Heart left ventricle (tissue), 16 donors: ENCODE measurements around the gene ELOVL2. TPM values are rescaled to one million over a fixed set of nuclear protein-coding genes. Genes with fewer than 3 reads are reported as not detected.

Experiments
- ATAC-seq, 4 donors: fragments of 200-7000 bp; cut with Tn5 transposase; one replicate each; pipeline ENCODE4 v1.9.1; 2020 to 2022; ENCODE audit warnings: moderate library complexity in 4 of 4, mild to moderate bottlenecking in 3 of 4, moderate number of reproducible peaks in 1 of 4
- DNase-seq, 5 donors: peaks; one replicate each; pipeline ENCODE4 v3.0.0-alpha.2; 2020
- H3K27ac ChIP-seq, 12 donors: fragments of 200-600 bp; sonication (generic) in 4 of 12; one replicate each; pipeline versions ENCODE4 v1.5.0 to v1.8.0; 2016 to 2022; ENCODE audit warnings: mild to moderate bottlenecking in 2 of 12
- H3K27me3 ChIP-seq, 9 donors: fragments of 200-600 bp; sonication (generic) in 2 of 9; one replicate each; pipeline versions ENCODE4 v1.5.1 to v1.8.0; 2016 to 2022; ENCODE audit warnings: mild to moderate bottlenecking in 3 of 9
- H3K36me3 ChIP-seq, 9 donors: fragments of 200-600 bp; sonication (generic) in 2 of 9; one replicate each; pipeline versions ENCODE4 v1.5.0 to v1.8.0; 2018 to 2022; ENCODE audit warnings: mild to moderate bottlenecking in 2 of 9
- H3K4me1 ChIP-seq, 12 donors: fragments of 200-600 bp; sonication (generic) in 4 of 12; one replicate each; pipeline versions ENCODE4 v1.5.0 to v1.8.0; 2016 to 2022; ENCODE audit warnings: mild to moderate bottlenecking in 3 of 12
- H3K4me3 ChIP-seq, 12 donors: fragments of 200-600 bp; sonication (generic) in 4 of 12; one replicate each; pipeline versions ENCODE4 v1.5.0 to v1.8.0; 2017 to 2022; ENCODE audit warnings: mild to moderate bottlenecking in 9 of 12, moderate library complexity in 4 of 12
- H3K9me3 ChIP-seq, 12 donors: fragments of 200-600 bp; sonication (generic) in 4 of 12; one replicate each; pipeline versions ENCODE4 v1.5.0 to v1.8.0; 2016 to 2022; ENCODE audit warnings: mild to moderate bottlenecking in 1 of 12
- POLR2A ChIP-seq, 2 donors: fragments of 450-650 bp; IDR thresholded peaks; one replicate each; pipeline ENCODE4 v1.6.1; 2017; ENCODE audit warnings: antibody characterized with exemption in 2 of 2, mild to moderate bottlenecking in 2 of 2, moderate library complexity in 2 of 2
- WGBS, 4 donors: extraction: QIAGEN DNeasy Blood & Tissue Kit in 2 of 4; methylation state at CpG; one replicate each; pipeline versions ENCODE4 v1.1.5 to v1.1.7; 2013 to 2018; 5-methylcytosine and 5-hydroxymethylcytosine counted together
- intact Hi-C, 10 donors: fragments of 100-400 bp; cut with DNase I; formaldehyde crosslinking; loops; one replicate each; pipeline versions ENCODE4 v1.11.1 to v1.14.2; 2022
- polyA plus RNA-seq, 2 donors: library from polyadenylated mRNA; stranded (reverse); fragments of 200-250 nt; gene quantifications; one replicate each; pipeline ENCODE4 v1.2.3, GENCODE V29; 2013
- total RNA-seq, 9 donors: library from RNA; depleted of rRNA in 2 of 9; stranded (reverse); fragments of >200 nt in 2 of 9; fragmentation: NEBNext Ultra II Directional in 3 of 9; extraction: Animal tissue kit (Norgen Biotek cat#: 25700) in 3 of 9; gene quantifications; one replicate each; pipeline versions ENCODE4 v1.1.0 to v1.2.4, GENCODE V29; 2016 to 2023
- TF ChIP-seq, protein P1 (sequence below), 12 donors: fragments of 200-600 bp; sonication (generic) in 4 of 12; IDR thresholded peaks; one replicate each; pipeline versions ENCODE4 v1.5.0 to v1.8.0; 2018 to 2022; ENCODE audit warnings: antibody characterized with exemption in 12 of 12, mild to moderate bottlenecking in 5 of 12
- donor health status: ischemic (EF 13 %, LVEDD 7.1; RV severe dilation, severe dysfunction).
- donor health status: healthy with polysubstance abuse.
- donor health status: DM: no; HTN: yes; CAD: no.
- donor health status: DM: no; HTN: no; CAD: no.
- donor health status: ischemic (EF 25% LVEDD 6.9; RV normal size, moderate dysfunction).
- donor health status: ischemic (EF 25% LVEDD 5.7; RV mildly dilated, moderate dysfunction).
- donor health status: healthy.
- donor health status: DM: yes; HTN: yes; CAD: no.
- donor health status: ischemic (EF 35%, LVEDD 5.7; RV mildly dilated, moderate dysfunction).
- donor health status: nonischemic (EF 11% LVEDD 7.7; RV severe dilation, severe dysfunction).
- donor health status: DM: yes; HTN: yes; CAD: no.
- donor health status: PGD.
- donor health status: ischemic (EF 29% LVEDD 5.4; RV normal size, mild dysfunction).
- donor health status: nonischemic (EF 23%, LVEDD 6.1; RV moderate dilation, normal function).

Gene ELOVL2
- total and polyA plus RNA-seq, 11 donors: 1.1 to 6.1 (median 1.6) TPM

DNA sequence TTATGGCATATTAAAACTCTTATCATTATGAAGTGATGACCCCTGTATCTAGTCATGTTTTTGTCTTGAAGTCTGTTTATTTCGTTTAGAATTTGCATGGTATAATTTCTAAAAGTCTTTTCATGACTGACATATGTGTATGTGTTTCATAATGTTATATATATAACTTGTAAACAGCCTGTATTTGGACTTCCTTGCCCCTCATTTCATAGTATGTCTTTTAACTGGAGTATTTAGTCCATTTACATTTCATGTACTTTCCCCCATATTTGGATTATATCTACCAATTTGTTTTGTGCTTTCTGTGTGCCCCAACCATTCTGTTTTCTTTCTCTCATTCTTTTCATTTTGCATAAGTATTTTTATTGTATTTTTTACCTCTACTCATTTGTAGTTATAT lies 98.3 kb downstream of the ELOVL2 start:
- DNase-seq: no peak
- Histone ChIP-seq H3K4me3 (no peak overlapping the region), H3K4me1 (no peaks in the 10 kb centered on the region), H3K9me3 (peaks cover 0 to 5% (median 0%) of the 10 kb centered on the region in 12 donors), H3K27ac (no peak overlapping the region), H3K27me3 (no peaks in the 10 kb centered on the region), H3K36me3 (no peaks in the 10 kb centered on the region)
- no peak for TF ChIP-seq POLR2A (IDR thresholded peaks at IDR 0.05)
- TF ChIP-seq, protein P1, sequence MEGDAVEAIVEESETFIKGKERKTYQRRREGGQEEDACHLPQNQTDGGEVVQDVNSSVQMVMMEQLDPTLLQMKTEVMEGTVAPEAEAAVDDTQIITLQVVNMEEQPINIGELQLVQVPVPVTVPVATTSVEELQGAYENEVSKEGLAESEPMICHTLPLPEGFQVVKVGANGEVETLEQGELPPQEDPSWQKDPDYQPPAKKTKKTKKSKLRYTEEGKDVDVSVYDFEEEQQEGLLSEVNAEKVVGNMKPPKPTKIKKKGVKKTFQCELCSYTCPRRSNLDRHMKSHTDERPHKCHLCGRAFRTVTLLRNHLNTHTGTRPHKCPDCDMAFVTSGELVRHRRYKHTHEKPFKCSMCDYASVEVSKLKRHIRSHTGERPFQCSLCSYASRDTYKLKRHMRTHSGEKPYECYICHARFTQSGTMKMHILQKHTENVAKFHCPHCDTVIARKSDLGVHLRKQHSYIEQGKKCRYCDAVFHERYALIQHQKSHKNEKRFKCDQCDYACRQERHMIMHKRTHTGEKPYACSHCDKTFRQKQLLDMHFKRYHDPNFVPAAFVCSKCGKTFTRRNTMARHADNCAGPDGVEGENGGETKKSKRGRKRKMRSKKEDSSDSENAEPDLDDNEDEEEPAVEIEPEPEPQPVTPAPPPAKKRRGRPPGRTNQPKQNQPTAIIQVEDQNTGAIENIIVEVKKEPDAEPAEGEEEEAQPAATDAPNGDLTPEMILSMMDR (IDR thresholded peaks at IDR 0.05): no peak
- ATAC-seq: no peak
- 63 to 84% (median 79%) methylated on average over 1 of the region's 1 CpG for WGBS, 4 donors
- intact Hi-C loops: no loop called here

DNA sequence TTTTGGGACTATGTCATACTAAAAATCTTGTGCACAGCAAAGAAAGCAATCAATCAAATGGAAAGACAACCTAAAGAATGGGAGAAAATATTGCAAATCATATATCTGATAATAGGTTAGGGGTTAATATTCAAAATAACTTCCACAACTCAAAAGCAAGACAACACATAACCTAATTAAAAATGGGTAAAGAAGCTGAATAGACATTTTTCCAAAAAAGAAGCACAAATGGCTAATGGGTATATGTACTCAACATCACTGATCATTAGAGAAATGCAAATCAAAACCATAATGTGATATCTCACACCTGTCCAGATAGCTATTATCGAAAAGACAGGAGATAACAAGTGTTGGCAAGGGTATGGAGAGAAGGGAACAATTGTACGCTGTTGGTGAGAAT lies 104.3 kb downstream of the ELOVL2 start:
- DNase-seq: no peak
- H3K27me3 ChIP-seq: no peaks in the 10 kb centered on the region
- H3K9me3 ChIP-seq: peaks cover 0 to 9% (median 0%) of the 10 kb centered on the region in 12 donors
- WGBS, 4 donors: 90 to 97% (median 95%) methylated on average over 2 of the region's 2 CpGs
- no peaks in the 10 kb centered on the region for H3K36me3 ChIP-seq
- no peak overlapping the region for H3K27ac ChIP-seq
- TF ChIP-seq POLR2A (IDR thresholded peaks at IDR 0.05): no peak
- TF ChIP-seq, protein P1 (IDR thresholded peaks at IDR 0.05): no peak
- no peak overlapping the region for H3K4me3 ChIP-seq
- intact Hi-C loops: no loop called here
- no peak for ATAC-seq
- H3K4me1 ChIP-seq: no peaks in the 10 kb centered on the region

DNA sequence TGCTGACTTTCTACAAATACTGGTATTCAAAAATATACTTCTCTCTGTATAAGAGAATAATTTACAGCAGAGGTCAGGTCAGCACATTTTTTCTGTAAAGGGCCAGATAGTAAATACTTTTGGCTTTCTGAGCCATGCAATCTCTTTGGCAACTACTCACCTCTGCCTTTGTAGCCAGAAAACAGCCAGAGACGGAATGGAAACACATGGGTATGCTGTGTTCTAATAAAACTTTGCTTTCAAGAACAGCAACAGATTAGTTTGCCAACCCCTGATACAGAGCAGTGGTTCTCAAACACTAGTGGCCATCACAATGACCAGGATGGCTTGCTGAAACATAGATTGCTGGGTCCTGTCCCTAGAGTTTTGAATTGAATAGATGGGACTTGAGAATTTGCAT lies 111.0 kb downstream of the ELOVL2 start:
- 55 to 82% (median 77%) methylated on average over 1 of the region's 1 CpG for WGBS, 4 donors
- Histone ChIP-seq H3K9me3 (no peaks in the 10 kb centered on the region), H3K36me3 (no peaks in the 10 kb centered on the region), H3K4me3 (no peak overlapping the region), H3K4me1 (no peaks in the 10 kb centered on the region), H3K27me3 (peaks cover 0 to 4% (median 0%) of the 10 kb centered on the region in 9 donors), H3K27ac (no peak overlapping the region)
- no peak for DNase-seq
- TF ChIP-seq POLR2A (IDR thresholded peaks at IDR 0.05): no peak
- TF ChIP-seq, protein P1 (IDR thresholded peaks at IDR 0.05): no peak
- ATAC-seq: no peak
- intact Hi-C loops: no loop called here

Other genes starting within 250 kb of the ELOVL2 start
- under 1 TPM in 5 of 9 donors, not detected in 4; 0.12 to 0.36 (median 0.16) TPM for gene MAK, start 205.8 kb downstream of the ELOVL2 start, total RNA-seq
- gene MAK, start 205.8 kb downstream of the ELOVL2 start, polyA plus RNA-seq: under 1 TPM in 1 of 2 donors, not detected in 1; 0.04 TPM
- gene GCM2, start 162.3 kb downstream of the ELOVL2 start, total RNA-seq: not detected
- gene GCM2, start 162.3 kb downstream of the ELOVL2 start, polyA plus RNA-seq: not detected
- gene SYCP2L, start 157.3 kb downstream of the ELOVL2 start, total RNA-seq: 1 to 10 TPM in 1 of 9 donors, under 1 TPM in 7, not detected in 1; 0.24 to 1.3 (median 0.51) TPM
- under 1 TPM; 0.10 to 0.50 TPM for gene SYCP2L, start 157.3 kb downstream of the ELOVL2 start, polyA plus RNA-seq
- gene SMIM13, start 49.5 kb upstream of the ELOVL2 start, total RNA-seq: 10 to 100 TPM in 7 of 9 donors, 1 to 10 TPM in 2; 9.4 to 14.6 (median 12.3) TPM
- gene SMIM13, start 49.5 kb upstream of the ELOVL2 start, polyA plus RNA-seq: 10 to 100 TPM in 1 of 2 donors, 1 to 10 TPM in 1; 4.6 to 18.4 TPM
- under 1 TPM in 2 of 9 donors, not detected in 7; 0.07 to 0.18 TPM for gene ERVFRD-1, start 67.4 kb upstream of the ELOVL2 start, total RNA-seq
- gene ERVFRD-1, start 67.4 kb upstream of the ELOVL2 start, polyA plus RNA-seq: under 1 TPM in 1 of 2 donors, not detected in 1; 0.08 TPM
- 10 to 100 TPM; 10.2 to 55.7 (median 20.9) TPM for gene NEDD9, start 188.4 kb upstream of the ELOVL2 start, total RNA-seq
- gene NEDD9, start 188.4 kb upstream of the ELOVL2 start, polyA plus RNA-seq: 10 to 100 TPM; 13.4 to 21.2 TPM